Stomach smooth muscle (tissue), 2 donors: ENCODE measurements around the gene APOA4.
"Not testable (repeated sequence)": the region's sequence is repeated elsewhere in the genome, so short reads cannot be mapped to it uniquely, and the experiment has no call there.

Experiments
- H3K27ac ChIP-seq: one replicate; pipeline ENCODE4 v1.7.0; 2013; ENCODE audit warnings: mild to moderate bottlenecking, low read length, inconsistent platforms
- H3K27me3 ChIP-seq, 2 donors: one replicate each; pipeline ENCODE4 v1.7.0; 2013; ENCODE audit warnings: low read length in 2 of 2; ENCODE audit not compliant: insufficient read depth in 2 of 2, control insufficient read depth in 1 of 2
- H3K36me3 ChIP-seq, 2 donors: one replicate each; pipeline ENCODE4 v1.7.0; 2013; ENCODE audit warnings: low read length in 2 of 2; ENCODE audit not compliant: control insufficient read depth in 2 of 2, insufficient read depth in 2 of 2
- H3K4me1 ChIP-seq: one replicate; pipeline ENCODE4 v1.7.0; 2013; ENCODE audit warnings: low read length; ENCODE audit not compliant: control insufficient read depth, insufficient read depth
- H3K4me3 ChIP-seq, 2 donors: one replicate each; pipeline ENCODE4 v1.7.0; 2013; ENCODE audit warnings: low read length in 2 of 2
- H3K9ac ChIP-seq, 2 donors: one replicate each; pipeline ENCODE4 v1.7.0; 2013; ENCODE audit warnings: low read length in 2 of 2, mild to moderate bottlenecking in 1 of 2
- H3K9me3 ChIP-seq, 2 donors: one replicate each; pipeline ENCODE4 v1.7.0; 2013; ENCODE audit warnings: low read length in 2 of 2; ENCODE audit not compliant: control insufficient read depth in 2 of 2
- donor health status: healthy.
- donor health status: Pancreatic carcinoma.

APOA4 gene

GRCh38 chr11:116814502-116814901, 8.6 kb downstream of the APOA4 start:
- Histone ChIP-seq H3K4me3 (no peak overlapping the region), H3K27me3 (no peaks in the 10 kb centered on the region), H3K9ac (no peak overlapping the region), H3K36me3 (no peaks in the 10 kb centered on the region), H3K9me3 (no peaks in the 10 kb centered on the region), H3K27ac (no peak overlapping the region), H3K4me1 (no peaks in the 10 kb centered on the region)

GRCh38 chr11:116813781-116814471, 9.2 kb downstream of the APOA4 start:
- no peak overlapping the region for H3K9ac ChIP-seq

GRCh38 chr11:116813170-116813569, 9.9 kb downstream of the APOA4 start:
- no peaks in the 10 kb centered on the region for H3K4me1 ChIP-seq
- no peaks in the 10 kb centered on the region for H3K9me3 ChIP-seq
- peaks cover 0 to 2% of the 10 kb centered on the region in 2 donors for H3K27me3 ChIP-seq
- no peaks in the 10 kb centered on the region for H3K36me3 ChIP-seq
- H3K9ac ChIP-seq, result no peak overlapping the region
- no peak overlapping the region for H3K4me3 ChIP-seq
- no peak overlapping the region for H3K27ac ChIP-seq

More at GRCh38 chr11:116813781-116814471, 9.2 kb downstream of the APOA4 start:
- H3K4me3 ChIP-seq, result no peak overlapping the region
- H3K9me3 ChIP-seq, result no peaks in the 10 kb centered on the region
- no peaks in the 10 kb centered on the region for H3K36me3 ChIP-seq
- H3K4me1 ChIP-seq, result no peaks in the 10 kb centered on the region
- H3K27ac ChIP-seq, result no peak overlapping the region
- H3K27me3 ChIP-seq, result no peaks in the 10 kb centered on the region

DNA sequence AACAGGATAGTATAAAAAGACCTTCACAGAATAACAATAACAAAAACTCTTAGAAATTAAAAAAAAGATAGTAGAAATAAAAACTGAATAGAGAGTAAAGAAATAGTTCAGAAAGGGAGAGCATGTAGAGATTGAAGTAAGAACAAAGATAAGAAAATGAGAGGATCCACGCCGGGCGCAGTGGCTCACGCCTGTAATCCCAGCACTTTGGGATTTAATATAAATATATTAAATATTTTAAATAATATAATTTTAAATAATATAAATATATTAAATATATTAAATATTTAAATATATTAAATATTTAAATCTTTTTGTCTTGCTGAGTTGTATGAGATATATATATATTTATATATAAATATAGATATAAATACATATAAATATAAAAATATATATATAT, 11.0 kb downstream of the APOA4 start:
- Histone ChIP-seq H3K4me1 (no peaks in the 10 kb centered on the region), H3K36me3 (no peaks in the 10 kb centered on the region), H3K4me3 (no peak overlapping the region), H3K27ac (no peak overlapping the region), H3K9ac (no peak overlapping the region), H3K27me3 (peaks cover 0 to 2% of the 10 kb centered on the region in 2 donors), H3K9me3 (no peaks in the 10 kb centered on the region)

DNA sequence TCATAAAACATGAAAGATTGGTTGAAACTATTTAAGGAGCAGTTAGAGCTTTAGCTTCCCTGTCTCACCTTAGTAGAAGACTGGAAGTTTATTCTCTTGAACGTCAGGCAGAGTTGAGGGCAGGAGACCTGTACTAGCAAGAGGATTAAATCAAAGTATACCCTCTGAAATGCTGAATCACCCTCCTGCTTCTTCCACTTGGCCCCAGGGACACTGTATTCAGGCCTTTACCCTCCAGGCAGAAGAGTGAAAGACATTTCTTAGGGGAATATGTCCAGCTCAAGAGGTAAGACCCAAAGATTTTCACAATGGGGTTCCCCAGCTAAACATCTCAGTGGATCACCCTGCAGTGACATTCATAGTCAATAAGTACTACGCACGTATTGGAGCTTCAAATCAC, 11.9 kb downstream of the APOA4 start:
- H3K9me3 ChIP-seq, result no peaks in the 10 kb centered on the region
- no peaks in the 10 kb centered on the region for H3K4me1 ChIP-seq
- no peak overlapping the region for H3K9ac ChIP-seq
- no peak overlapping the region for H3K4me3 ChIP-seq
- no peaks in the 10 kb centered on the region for H3K36me3 ChIP-seq
- peaks cover 0 to 2% of the 10 kb centered on the region in 2 donors for H3K27me3 ChIP-seq
- H3K27ac ChIP-seq, result no peak overlapping the region

GRCh38 chr11:116808262-116809175, 14.6 kb downstream of the APOA4 start:
- no peak overlapping the region for H3K4me3 ChIP-seq
- H3K9ac ChIP-seq, result no peak overlapping the region
- H3K36me3 ChIP-seq, result no peaks in the 10 kb centered on the region
- H3K4me1 ChIP-seq, result no peaks in the 10 kb centered on the region
- H3K9me3 ChIP-seq, result no peaks in the 10 kb centered on the region
- no peak overlapping the region for H3K27ac ChIP-seq
- peaks cover 0 to 2% of the 10 kb centered on the region in 2 donors for H3K27me3 ChIP-seq

GRCh38 chr11:116807601-116808261, 15.4 kb downstream of the APOA4 start:
- Histone ChIP-seq H3K4me3 (no peak overlapping the region), H3K4me1 (no peaks in the 10 kb centered on the region), H3K9ac (no peak overlapping the region), H3K9me3 (no peaks in the 10 kb centered on the region), H3K27ac (no peak overlapping the region), H3K36me3 (no peaks in the 10 kb centered on the region), H3K27me3 (peaks cover 0 to 2% of the 10 kb centered on the region in 2 donors)

- Histone ChIP-seq H3K4me3 (no peak overlapping the region), H3K36me3 (no peaks in the 10 kb centered on the region), H3K27ac (no peak overlapping the region), H3K27me3 (peaks cover 0 to 2% of the 10 kb centered on the region in 2 donors), H3K4me1 (no peaks in the 10 kb centered on the region), H3K9me3 (no peaks in the 10 kb centered on the region), H3K9ac (no peak overlapping the region)
Observed at GRCh38 chr11:116804001-116804400, 19.1 kb downstream of the APOA4 start.

DNA sequence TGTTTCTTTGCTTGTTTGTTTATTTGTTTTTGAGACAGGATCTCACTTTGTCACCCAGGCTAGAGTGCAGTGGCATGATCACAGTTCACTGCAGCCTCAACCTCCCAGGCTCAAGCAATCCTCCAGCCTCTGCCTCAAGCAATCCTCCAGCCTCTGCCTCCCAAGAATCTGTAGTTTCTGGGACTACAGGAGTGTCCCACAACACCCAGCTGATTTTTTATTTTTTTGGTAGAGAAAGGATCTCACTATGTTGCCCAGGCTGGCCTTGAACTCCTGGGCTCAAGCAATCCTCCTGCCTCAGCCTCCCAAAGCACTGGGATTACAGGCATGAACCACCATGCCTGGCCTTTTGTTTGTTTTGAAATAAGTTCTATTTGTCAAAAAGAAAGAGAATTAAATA, 21.4 kb downstream of the APOA4 start:
- not testable (repeated sequence) for H3K36me3 ChIP-seq, H3K4me1 ChIP-seq, H3K9ac ChIP-seq, H3K4me3 ChIP-seq, H3K27ac ChIP-seq, H3K9me3 ChIP-seq, H3K27me3 ChIP-seq

- H3K27me3 ChIP-seq, result no peaks in the 10 kb centered on the region
Observed at GRCh38 chr11:116800610-116801009, 22.5 kb downstream of the APOA4 start.

More at GRCh38 chr11:116800610-116801009, 22.5 kb downstream of the APOA4 start:
- H3K36me3 ChIP-seq, result no peaks in the 10 kb centered on the region
- H3K27ac ChIP-seq, result no peak overlapping the region
- H3K9ac ChIP-seq, result no peak overlapping the region
- no peaks in the 10 kb centered on the region for H3K4me1 ChIP-seq
- no peaks in the 10 kb centered on the region for H3K9me3 ChIP-seq
- H3K4me3 ChIP-seq, result no peak overlapping the region
